B cell (primary cell): ENCODE results near the gene DACT2. TPM values are rescaled to one million over a fixed set of nuclear protein-coding genes. Genes with fewer than 3 reads are reported as not detected.

ENCODE experiments used
- ATAC-seq: fragments of 200-7000 bp; cut with Tn5 transposase; one replicate; pipeline ENCODE4 v1.10.0; 2021; ENCODE audit warnings: low read depth, mild to moderate bottlenecking, moderate number of reproducible peaks, moderate library complexity
- CTCF ChIA-PET: fragments of 350-600 bp; sonication (Branson Sonifier 250); formaldehyde crosslinking; loops from one replicate; lab custom pipeline; 2021; ENCODE audit warnings: antibody characterized with exemption, inconsistent platforms; lab: Charles Lee
- POLR2A ChIA-PET: fragments of 350-600 bp; sonication (Branson Sonifier 250); formaldehyde crosslinking; loops from one replicate; lab custom pipeline; 2021; ENCODE audit warnings: antibody characterized with exemption; lab: Charles Lee
- DNase-seq: peaks from one replicate; pipeline ENCODE4 v3.0.0; 2013
- H2AFZ ChIP-seq: 2 replicates; pipeline ENCODE4 v1.6.1; 2012; ENCODE audit warnings: mild to moderate bottlenecking, low read depth, low read length; ENCODE audit not compliant: insufficient read depth, poor library complexity, severe bottlenecking
- H3K27ac ChIP-seq, 2 donors: 1 replicate in 1 of 2; 2 replicates in 1 of 2; pipeline ENCODE4 v1.5.1; 2012 to 2013; ENCODE audit warnings: low read length in 2 of 2, mild to moderate bottlenecking in 2 of 2, moderate library complexity in 1 of 2
- H3K27me3 ChIP-seq, 4 experiments: fragments of 200-600 bp in 1 of 4; sonication (generic) in 1 of 4; replicated peaks in 1 of 4; 1 replicate in 2 of 4; 2 replicates in 2 of 4; pipeline versions ENCODE4 v1.6.1 to v1.7.0; 2013 to 2016; ENCODE audit warnings: low read length in 3 of 4, mild to moderate bottlenecking in 2 of 4, mixed read lengths in 1 of 4, moderate library complexity in 1 of 4; ENCODE audit not compliant: insufficient read depth in 4 of 4, control insufficient read depth in 3 of 4; ENCODE audit errors: control extremely low read depth in 1 of 4
- H3K36me3 ChIP-seq, 2 experiments: replicated peaks in 1 of 2; 1 replicate in 1 of 2; 2 replicates in 1 of 2; pipeline versions ENCODE4 v1.6.1 to v1.7.1; 2013; ENCODE audit warnings: low read length in 1 of 2; ENCODE audit not compliant: insufficient read depth in 2 of 2, control insufficient read depth in 1 of 2; ENCODE audit errors: control extremely low read depth in 1 of 2, extremely low read depth in 1 of 2
- H3K4me1 ChIP-seq, 2 donors: fragments of 200-600 bp in 1 of 2; sonication (generic) in 1 of 2; 1 replicate in 1 of 2; 2 replicates in 1 of 2; pipeline versions ENCODE4 v1.5.1 to v1.6.1; 2013 to 2017; ENCODE audit warnings: low read length in 2 of 2; ENCODE audit not compliant: control insufficient read depth in 2 of 2, insufficient read depth in 2 of 2
- H3K4me2 ChIP-seq: replicated peaks from 2 replicates; pipeline ENCODE3; 2012; ENCODE audit warnings: mild to moderate bottlenecking, low read depth, low read length; ENCODE audit not compliant: poor library complexity, severe bottlenecking
- H3K4me3 ChIP-seq, 5 experiments: fragments of 200-600 bp in 1 of 5; sonication (generic) in 1 of 5; 1 replicate in 3 of 5; 2 replicates in 2 of 5; pipeline versions ENCODE4 v1.5.1 to v1.7.0; 2011 to 2016; ENCODE audit warnings: low read length in 4 of 5, mild to moderate bottlenecking in 4 of 5, low read depth in 2 of 5, control low read depth in 1 of 5, moderate library complexity in 1 of 5; ENCODE audit not compliant: insufficient read depth in 1 of 5; ENCODE audit errors: control extremely low read depth in 1 of 5, extremely low read depth in 1 of 5
- H3K79me2 ChIP-seq: fragments of 200-600 bp; sonication (generic); one replicate; pipeline ENCODE4 v1.6.0; 2016; ENCODE audit warnings: low read length; ENCODE audit not compliant: control insufficient read depth, insufficient read depth
- H3K9ac ChIP-seq: fragments of 200-600 bp; sonication (generic); 2 replicates; pipeline ENCODE4 v1.6.1; 2017; ENCODE audit warnings: mild to moderate bottlenecking, low read length, moderate library complexity
- H3K9me3 ChIP-seq, 3 donors: one replicate each; pipeline versions ENCODE4 v1.6.1 to v1.7.1; 2013; ENCODE audit warnings: low read length in 2 of 3; ENCODE audit not compliant: control insufficient read depth in 2 of 3, insufficient read depth in 1 of 3; ENCODE audit errors: control extremely low read depth in 1 of 3
- H4K20me1 ChIP-seq: 2 replicates; pipeline ENCODE4 v1.6.0; 2012; ENCODE audit warnings: mild to moderate bottlenecking, low read length; ENCODE audit not compliant: insufficient read depth, control insufficient read depth, poor library complexity, severe bottlenecking
- H3K27ac Mint-ChIP-seq: one replicate; pipeline ENCODE4 v1.8.0; 2021; ENCODE audit warnings: mixed read lengths
- H3K27me3 Mint-ChIP-seq: one replicate; pipeline ENCODE4 v1.8.0; 2021; ENCODE audit warnings: mixed read lengths
- H3K4me1 Mint-ChIP-seq: one replicate; pipeline ENCODE4 v1.8.0; 2021; ENCODE audit warnings: mixed read lengths
- H3K4me3 Mint-ChIP-seq: one replicate; pipeline ENCODE4 v1.8.0; 2021; ENCODE audit warnings: mixed read lengths
- H3K9me3 Mint-ChIP-seq: one replicate; pipeline ENCODE4 v1.8.0; 2022; ENCODE audit warnings: mixed read lengths; ENCODE audit not compliant: insufficient read depth
- CTCF ChIP-seq: fragments of 200-600 bp; IDR thresholded peaks from one replicate; pipeline ENCODE4 v1.8.0; 2022; ENCODE audit warnings: antibody characterized with exemption, mild to moderate bottlenecking
- EZH2 ChIP-seq: IDR thresholded peaks from 2 replicates; pipeline ENCODE4 v1.6.1; 2012; ENCODE audit warnings: borderline replicate concordance, low read depth, mild to moderate bottlenecking, moderate library complexity, low read length; ENCODE audit not compliant: insufficient read depth, poor library complexity, severe bottlenecking
- WGBS: methylation state at CpG from one replicate; pipeline ENCODE4 v1.1.5; 2013; ENCODE audit warnings: missing lambda C conversion rate; ENCODE audit not compliant: insufficient coverage; 5-methylcytosine and 5-hydroxymethylcytosine counted together
- intact Hi-C: fragments of 100-400 bp; cut with micrococcal nuclease; formaldehyde crosslinking; loops from one replicate; pipeline ENCODE4 v1.10.0; 2022
- polyA plus RNA-seq: library from polyadenylated mRNA; depleted of rRNA; stranded (reverse); fragments of >200 nt; gene quantifications from 2 replicates; pipeline ENCODE4 v1.2.3, GENCODE V29; 2012
- total RNA-seq, 2 donors: library from RNA; stranded (reverse); fragments of 120-200 nt in 1 of 2; gene quantifications; 1 replicate in 1 of 2; 2 replicates in 1 of 2; pipeline versions ENCODE4 v1.2.3 to v1.2.4, GENCODE V29; 2013 to 2022

DACT2 gene
- total and polyA plus RNA-seq, 2 donors (not counting 1 experiment from before 2014, with no cell fraction given), result not detected

GRCh38 chr6:168361766-168362165 lies 42.2 kb upstream of the DACT2 start:
- no peak overlapping the region for H2AFZ ChIP-seq

GRCh38 chr6:168359794-168360193 lies 40.2 kb upstream of the DACT2 start:
- Histone ChIP-seq H3K9me3 (peaks cover 0 to 13% (median 0%) of the 10 kb centered on the region in 3 donors), H3K4me1 (no peaks in the 10 kb centered on the region), H3K9ac (no peak overlapping the region), H4K20me1 (no peaks in the 10 kb centered on the region), H3K27ac (no peak overlapping the region), H3K4me2 (no peak overlapping the region), H3K4me3 (no peak overlapping the region), H2AFZ (no peak overlapping the region), H3K36me3 (no peaks in the 10 kb centered on the region), H3K79me2 (no peaks in the 10 kb centered on the region), H3K27me3 (no peaks in the 10 kb centered on the region)
- intact Hi-C loops, result no loop called here
- Mint-ChIP-seq H3K27ac (no peak overlapping the region), H3K4me3 (no peak overlapping the region), H3K9me3 (no peaks in the 10 kb centered on the region), H3K27me3 (no peaks in the 10 kb centered on the region), H3K4me1 (no peaks in the 10 kb centered on the region)
- 88% methylated on average over 9 of the region's 14 CpGs for WGBS
- no peak for ATAC-seq
- ChIA-PET CTCF (no interaction called here), POLR2A (no interaction called here)
- no peak for DNase-seq
- TF ChIP-seq CTCF (no peak), EZH2 (no peak)

More at GRCh38 chr6:168361766-168362165, 42.2 kb upstream of the DACT2 start:
- Histone ChIP-seq H3K9me3 (peaks cover 0 to 24% (median 0%) of the 10 kb centered on the region in 3 donors), H3K27ac (no peak overlapping the region), H3K27me3 (no peaks in the 10 kb centered on the region), H3K36me3 (no peaks in the 10 kb centered on the region), H3K4me2 (no peak overlapping the region), H3K4me3 (no peak overlapping the region), H3K9ac (no peak overlapping the region), H3K79me2 (no peaks in the 10 kb centered on the region), H3K4me1 (no peaks in the 10 kb centered on the region), H4K20me1 (no peaks in the 10 kb centered on the region)
- TF ChIP-seq CTCF, result no peak
- TF ChIP-seq EZH2, result no peak
- ChIA-PET POLR2A (no interaction called here), CTCF (no interaction called here)
- no peak overlapping the region for H3K4me3 Mint-ChIP-seq
- WGBS, result 93% methylated on average over 7 of the region's 9 CpGs
- intact Hi-C loops, result no loop called here
- ATAC-seq, result no peak
- DNase-seq, result no peak
- H3K27me3 Mint-ChIP-seq, result no peaks in the 10 kb centered on the region
- H3K9me3 Mint-ChIP-seq, result no peaks in the 10 kb centered on the region
- H3K27ac Mint-ChIP-seq, result no peak overlapping the region
- no peaks in the 10 kb centered on the region for H3K4me1 Mint-ChIP-seq
